ENCODE results near the gene ZYG11A.

ZYG11A gene

DNA sequence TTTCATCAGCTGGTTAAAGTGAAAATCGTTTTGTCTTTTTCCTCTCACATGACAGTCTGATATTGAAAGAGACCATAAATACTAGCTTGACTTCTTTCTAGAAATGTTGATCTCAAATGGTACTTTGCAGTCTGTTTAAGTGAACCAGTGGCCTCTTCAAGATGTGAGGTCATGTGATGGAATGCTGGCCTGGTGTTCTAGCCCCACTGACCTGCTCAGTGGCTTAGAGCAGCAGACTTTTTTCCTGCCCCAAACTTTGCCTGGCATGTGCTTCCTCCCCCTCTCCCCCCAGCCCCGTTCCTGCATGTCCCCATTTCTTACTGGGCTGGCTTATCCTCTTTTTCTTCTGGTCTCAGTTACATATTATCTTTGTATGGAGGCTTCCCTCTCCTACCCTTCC lies 34.3 kb downstream of the ZYG11A start:
- no peak for DNase-seq (ENCODE audit: low read depth, low spot score)

DNA sequence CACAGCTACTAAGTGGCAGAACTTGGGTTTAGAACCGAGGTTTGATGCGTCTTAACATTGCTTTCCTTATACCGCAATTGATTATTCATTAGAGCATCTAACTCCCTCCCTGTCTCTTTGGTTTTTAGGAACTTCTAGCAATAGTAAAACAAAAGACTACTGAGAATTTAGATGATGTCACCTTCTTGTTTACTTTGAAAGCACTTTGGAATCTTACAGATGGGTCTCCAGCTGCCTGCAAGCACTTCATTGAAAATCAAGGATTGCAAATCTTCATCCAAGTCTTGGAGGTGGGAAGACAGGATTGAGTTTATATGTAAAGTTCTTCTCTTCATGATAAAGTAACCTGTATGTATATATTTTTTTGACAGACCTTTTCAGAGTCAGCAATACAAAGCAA lies 35.0 kb downstream of the ZYG11A start:
- no peak for DNase-seq (ENCODE audit: low read depth, low spot score)

DNA sequence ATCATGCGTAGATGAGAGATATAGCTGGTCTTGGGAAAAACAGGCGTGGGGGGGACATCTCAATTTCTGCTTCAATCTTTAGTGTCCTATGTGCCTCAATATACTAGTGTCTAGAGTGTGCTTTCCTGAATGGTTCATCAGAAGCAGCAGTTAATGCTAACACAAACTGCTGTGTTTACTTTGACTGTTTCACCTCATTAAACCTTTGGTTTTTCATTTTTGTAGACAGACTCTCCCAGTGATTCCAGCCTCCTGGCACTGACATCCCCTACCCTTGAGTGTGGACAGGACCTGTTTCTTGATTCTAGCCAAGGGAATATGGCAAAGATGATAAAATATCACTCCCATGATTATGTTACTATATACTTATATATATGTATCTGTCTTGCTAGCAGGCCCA lies 37.6 kb downstream of the ZYG11A start:
- no peak for DNase-seq (ENCODE audit: low read depth, low spot score)

DNA sequence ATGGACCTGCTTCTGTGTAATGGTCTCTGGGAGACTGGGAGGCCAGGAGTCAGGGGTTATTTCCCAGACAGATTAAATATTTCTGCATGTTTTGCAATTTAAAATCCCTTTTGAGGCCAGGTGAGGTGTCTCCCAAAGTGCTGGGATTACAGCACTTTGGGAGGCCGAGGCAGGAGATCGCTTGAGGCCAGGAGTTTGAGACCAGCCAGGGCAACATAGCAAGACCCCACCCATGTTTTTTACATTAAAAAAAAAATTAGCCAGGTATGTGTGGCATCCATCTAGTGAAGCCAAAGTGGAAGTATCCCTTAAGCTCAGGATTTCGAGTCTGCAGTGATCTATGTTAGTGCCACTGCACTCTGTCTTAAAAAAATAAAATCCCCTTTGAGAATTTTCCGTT lies 44.9 kb downstream of the ZYG11A start:
- DNase-seq (ENCODE audit: low read depth, low spot score) = no peak

DNA sequence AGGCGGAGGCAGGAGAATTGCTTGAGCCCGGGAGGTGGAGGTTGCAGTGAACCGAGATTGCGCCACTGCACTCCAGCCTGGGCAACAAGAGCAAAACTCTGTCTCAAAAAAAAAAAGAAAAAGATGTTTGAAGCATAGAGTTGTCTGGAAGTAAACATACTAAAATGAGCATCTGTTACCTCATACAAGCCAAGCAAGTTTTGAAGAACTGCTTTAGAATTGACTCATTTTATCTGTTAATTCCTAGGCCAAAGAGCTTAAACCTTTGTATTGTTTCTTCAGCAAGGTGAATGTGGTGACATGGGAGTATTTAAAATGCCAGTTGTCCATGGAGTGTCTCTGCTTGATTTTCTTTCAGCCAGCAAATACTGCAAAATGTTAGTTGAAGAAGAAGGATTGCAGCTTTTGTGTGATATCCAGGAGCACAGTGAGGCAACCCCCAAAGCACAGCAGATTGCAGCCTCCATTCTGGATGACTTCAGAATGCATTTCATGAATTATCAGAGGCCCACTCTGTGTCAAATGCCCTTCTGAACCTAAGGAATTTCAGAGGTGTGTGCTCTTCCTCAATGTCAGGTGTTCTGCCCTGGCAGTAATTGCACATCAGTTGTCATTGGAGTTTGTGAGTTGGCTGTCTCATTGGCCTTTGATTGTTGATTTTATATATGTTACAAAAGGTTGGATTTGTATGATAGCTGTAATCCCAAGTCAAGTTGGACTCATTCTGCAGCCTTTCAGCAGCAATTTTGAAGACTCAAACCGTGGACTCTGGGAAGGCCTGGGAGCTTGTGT lies 50.1 kb downstream of the ZYG11A start:
- DNase-seq (ENCODE audit: low read depth, low spot score) = no peak

DNA sequence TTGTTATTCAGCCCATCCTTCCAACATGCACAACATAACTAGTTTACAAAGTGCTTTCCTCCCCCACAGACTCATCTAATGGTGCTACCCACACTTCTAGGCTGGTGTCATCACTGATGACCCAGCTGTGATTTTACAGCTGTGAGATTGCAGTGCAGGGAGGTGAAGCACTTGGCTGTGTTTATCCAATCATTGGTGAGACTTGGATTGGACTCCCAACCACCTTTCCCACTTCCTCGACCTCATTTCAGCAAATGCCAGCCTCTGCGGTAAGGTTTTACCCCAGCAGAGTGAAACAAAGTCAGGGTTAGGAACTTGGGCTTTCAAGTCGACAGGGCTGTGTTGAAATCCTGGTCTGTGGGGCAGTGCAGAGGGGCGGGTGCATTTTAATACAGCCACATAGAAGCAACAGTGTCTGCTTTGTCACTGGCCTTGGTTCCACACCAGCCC lies 56.9 kb downstream of the ZYG11A start:
- no peak for DNase-seq (ENCODE audit: low read depth, low spot score)

DNA sequence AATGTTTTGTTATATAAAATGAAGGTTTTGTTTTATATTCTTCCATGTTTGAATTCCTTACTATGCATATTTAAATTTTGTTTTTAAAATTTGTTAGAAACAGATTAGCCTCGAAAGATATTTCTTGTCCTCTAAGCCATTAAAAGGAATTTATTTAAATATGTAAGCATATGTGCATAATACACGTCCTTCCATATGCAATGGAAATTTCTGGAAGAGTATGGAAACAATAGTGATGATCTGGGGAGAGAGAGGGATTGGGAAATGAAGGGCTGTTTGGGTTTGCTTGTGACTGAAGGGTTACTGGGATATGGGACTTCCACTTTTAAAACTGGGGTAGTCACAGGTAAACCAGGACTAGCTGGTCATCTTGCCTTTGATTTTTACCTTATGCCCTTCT lies 57.8 kb downstream of the ZYG11A start:
- no peak for DNase-seq (ENCODE audit: low read depth, low spot score)

DNA sequence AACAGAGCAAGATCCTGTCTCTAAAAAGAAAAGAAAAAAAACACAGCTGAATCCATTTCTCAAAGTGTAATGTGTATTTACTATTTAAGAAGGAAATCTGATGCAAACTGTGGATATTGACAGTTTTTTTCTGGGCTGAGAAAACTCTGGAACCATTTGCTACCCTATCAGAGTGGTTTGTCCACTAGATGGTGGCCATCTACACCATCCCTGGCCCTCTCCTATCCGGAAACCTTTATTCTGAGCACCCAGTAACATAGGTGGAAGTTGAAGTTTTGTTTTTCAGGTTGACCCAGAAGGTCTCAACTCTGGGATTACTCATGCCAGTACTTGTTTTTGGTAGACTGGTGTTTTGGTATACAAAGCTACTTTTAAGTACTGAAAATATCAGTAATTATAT lies 58.8 kb downstream of the ZYG11A start:
- no peak for DNase-seq (ENCODE audit: low read depth, low spot score)

DNA sequence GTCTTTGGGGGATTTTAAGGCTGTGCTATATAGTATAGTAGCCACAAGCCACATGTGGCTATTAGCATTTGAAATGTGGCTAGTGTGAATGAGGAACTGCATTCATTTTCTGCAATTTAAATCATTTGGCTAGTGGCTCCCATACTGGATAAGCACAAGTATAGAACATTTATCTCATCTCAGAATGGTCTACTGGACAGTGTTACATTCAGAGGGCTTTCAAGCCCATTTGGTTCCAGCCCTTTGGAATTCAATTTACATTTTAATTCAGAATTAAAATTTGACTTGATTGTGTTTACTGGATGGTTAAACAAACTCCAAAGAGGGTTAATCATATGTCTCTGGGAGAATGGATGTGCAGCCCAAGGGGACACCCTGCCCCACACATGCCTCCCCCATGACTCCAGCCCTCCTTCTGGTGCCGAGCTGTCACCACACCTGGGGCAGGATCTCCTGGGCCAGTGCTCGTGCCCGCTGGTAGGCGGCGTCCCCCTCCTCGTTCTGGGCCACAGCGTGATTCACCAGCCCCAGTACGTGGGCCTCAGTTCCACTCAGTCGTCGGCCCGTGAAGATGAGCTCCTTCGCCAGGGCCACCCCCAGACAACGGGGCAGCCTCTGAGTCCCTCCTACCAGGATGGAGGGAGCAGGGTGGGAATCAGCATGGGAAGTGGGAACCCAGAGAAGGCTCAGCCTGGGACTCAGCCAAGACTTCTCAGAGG lies 61.8 kb downstream of the ZYG11A start:
- DNase-seq (ENCODE audit: low read depth, low spot score) = no peak

DNA sequence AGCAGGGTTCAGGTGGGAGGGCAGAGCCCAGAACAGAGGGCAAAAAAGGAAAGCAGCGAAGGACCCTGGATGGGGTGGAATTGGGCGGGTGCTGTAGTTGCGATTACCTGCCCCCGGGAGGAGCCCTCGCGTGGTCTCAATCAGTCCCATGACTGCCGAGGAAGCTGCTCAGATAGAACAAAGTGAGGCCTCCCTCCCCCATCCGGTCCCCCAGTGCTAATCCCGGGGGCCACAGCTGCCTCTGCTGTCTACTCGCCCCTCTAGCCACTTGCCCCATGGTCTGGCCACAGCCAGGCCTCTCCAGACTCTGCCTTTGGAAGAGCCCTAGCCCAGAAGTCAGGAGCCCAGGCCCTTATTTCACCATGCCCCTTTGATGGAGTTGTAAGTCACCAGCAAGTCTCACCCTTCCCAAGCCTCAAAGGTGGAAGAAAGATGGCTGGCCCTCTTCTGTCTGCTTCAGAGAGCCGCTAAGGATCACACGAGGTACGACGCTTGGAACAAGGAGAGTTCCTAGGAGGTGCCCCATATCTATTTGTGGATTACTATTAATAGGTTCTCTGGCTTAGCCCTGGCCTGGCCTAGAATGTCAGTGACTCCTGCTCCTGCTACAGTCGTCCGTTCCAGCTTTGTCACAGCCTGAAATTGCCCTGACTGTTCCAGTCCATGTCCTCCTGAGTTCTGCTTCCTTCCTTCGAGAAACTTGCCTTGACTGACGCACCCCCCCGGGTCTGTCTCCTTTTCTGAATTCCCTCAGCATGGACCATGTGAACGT lies 62.6 kb downstream of the ZYG11A start:
- DNase-seq (ENCODE audit: low read depth, low spot score) = no peak

DNA sequence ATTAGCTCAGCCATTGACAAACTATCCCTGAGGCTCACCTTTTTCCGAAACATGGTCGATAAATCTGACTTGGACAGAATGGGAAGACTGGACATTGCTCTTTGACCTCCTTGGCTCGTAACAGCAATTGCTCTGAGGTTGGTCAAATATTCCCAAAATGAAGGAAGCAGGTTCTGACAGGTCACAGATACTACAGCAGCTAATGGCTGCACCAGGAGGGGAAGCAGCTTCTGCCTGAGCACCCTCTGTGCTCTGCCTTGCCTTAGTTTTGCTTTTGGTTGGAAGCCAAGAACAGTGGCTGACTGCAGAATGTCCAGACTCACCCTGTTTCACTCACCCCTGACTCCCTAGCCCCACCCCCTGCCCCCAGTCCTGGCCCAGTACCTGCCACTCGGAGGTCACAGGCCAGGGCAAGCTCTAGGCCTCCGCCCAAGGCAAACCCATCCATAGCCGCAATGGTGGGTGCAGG lies 63.6 kb downstream of the ZYG11A start:
- no peak for DNase-seq (ENCODE audit: low read depth, low spot score)

DNA sequence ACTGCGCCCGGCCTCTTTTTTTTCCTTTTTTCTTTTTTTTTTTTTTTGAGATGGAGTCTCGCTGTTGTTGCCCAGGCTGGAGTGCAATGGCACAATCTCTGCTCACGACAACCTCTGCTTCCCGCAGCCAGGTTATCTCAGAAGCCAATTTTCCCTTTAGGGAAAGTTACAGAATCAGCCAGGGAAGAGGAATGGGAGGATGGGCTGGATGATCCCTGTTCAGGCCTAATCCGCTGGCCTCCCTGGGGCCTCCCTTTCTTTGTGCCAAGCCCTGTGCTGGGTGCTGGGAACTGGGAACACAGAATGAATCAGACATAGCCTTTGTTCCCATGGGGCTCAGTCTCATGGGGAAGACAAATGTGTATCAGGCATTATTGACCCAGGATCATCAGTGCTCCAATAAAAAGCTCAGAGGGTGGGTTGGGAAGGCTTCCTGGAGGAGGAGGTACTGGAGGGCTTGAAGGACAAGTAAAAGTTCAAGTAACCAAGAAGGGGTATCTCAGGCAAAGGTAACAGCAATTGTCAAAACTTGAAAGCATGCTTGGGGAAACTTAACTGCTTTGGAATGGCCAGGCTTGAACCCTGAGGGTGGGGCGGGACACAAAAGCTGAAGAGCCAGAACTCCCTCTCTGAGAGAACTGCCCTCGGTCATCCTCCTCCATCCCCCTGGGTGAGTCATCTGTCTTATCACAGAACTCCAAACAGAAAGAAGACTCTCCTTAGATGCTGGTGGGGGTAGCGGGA lies 64.7 kb downstream of the ZYG11A start:
- no peak for DNase-seq (ENCODE audit: low read depth, low spot score)

DNA sequence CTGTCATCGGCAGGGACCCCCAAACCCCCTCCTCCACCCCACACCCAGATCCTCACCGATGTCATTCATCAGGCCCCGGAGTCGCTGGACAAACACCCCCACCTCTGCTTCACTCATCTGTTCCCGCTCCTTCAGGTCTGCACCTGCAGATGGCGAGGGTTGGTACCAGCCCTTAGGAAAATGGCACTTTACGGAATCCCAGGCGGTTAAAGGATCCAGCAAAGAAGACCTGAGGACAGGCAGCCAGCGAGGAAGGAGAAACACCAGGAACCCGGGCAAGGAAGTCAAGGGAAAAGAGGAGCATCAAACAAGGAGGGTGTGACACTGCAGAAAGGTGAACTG lies 65.2 kb downstream of the ZYG11A start:
- no peak for DNase-seq (ENCODE audit: low read depth, low spot score)

DNA sequence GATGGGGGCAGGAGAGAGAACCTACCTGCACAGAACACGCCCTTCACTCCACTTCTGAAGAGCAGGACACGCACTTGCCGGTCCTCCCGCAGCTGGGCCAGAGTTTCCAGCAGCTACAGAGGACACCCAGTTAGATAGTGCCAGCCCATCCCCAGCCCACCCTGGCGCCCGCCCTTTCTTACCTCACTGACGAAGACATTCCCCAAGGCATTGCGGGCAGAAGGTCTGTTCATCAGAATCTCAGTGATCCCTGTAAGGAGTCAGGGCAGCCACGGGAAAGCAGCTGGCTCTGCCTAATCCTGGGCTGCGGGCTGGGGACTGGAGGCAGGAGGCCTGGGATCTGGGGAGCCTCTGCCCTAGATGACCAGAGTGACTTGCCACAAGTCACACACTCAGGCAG lies 69.0 kb downstream of the ZYG11A start:
- no peak for DNase-seq (ENCODE audit: low read depth, low spot score)

DNA sequence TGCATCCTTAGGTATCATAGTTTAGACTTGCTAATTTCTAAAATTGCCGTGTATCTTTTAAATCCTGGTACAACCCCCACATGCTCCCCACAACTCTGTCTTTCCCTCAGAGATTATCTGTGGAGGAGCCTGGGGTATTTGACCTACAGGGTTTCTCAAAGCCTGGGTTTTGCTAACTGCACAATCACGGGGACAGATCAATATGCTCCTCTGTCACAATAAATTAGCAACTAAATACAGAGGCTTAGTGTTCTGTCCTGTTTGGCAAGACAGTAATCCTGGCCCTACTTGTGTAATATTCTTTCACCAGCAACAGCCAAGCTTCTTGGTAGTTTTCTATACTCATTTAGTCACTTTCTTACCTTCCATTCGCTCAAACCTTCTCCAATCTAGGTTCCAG lies 70.5 kb downstream of the ZYG11A start:
- DNase-seq (ENCODE audit: low read depth, low spot score) = no peak

DNA sequence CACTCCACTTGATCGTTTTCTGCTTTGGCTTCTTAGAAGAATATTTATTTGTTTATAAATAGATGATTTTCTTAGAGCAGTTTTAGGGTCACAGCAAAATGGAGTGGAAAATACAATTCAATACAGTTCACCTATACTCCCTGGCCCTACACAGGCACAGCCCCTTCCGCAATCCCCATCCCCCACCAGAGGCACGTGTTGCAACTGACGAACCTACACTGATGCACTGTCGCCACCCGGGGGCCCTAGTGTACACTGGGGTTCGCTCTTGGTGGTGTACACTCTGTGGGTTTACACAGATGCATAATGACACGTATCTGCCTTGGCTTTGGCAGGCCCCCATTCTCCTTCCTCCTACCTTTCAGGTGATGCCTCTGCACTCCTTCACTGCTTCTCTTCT lies 71.0 kb downstream of the ZYG11A start:
- DNase-seq (ENCODE audit: low read depth, low spot score) = no peak

DNA sequence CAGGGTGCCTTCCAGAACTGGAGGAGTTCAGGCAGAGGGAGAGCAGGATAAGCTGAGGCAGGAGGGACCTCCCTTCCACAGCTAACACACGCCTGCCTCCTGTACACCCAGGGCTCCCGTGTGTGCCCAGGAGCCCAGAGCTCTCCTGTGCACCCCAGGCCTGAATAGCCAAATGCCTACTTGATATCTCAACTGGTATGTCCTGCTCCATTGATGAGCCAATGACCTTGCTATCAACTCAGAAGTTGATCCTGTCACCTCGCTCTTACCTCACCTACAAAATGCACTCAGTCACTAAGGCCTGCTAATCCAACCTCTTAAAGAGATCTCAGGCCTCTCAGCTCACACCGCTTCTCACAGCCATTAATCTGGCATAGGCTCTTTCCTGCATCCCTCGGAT lies 71.9 kb downstream of the ZYG11A start:
- DNase-seq (ENCODE audit: low read depth, low spot score) = no peak

DNA sequence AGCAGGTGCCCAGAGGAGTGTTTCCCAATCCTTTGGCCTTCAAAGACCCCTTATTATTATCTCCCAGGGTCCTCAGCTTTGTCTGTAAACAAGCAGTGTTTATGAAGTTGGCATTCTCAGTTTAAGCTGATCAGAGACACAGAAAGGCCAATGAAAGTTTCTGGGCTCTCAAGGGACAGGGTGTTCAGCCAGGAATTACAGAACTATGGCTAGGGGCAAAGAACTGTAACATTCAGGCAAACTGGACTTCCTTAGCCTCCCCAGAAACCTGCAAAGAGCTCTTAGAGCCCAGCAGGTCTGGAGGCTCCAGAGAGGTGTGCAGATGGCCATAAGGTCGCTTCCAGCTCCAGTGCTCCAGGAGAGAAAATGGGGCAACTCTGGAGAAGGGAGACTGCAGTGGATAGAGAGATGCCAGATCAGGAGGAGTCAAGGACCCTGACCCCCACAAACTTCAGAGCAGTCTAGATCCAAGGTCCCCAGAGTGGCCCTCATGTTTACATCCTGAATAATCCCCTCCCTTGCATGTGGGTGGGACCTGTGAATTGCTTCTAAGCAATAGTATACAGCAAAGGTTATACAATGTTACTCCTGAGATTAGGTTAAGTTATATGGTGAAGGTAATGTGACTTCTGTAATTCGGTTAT lies 72.8 kb downstream of the ZYG11A start:
- no peak for DNase-seq (ENCODE audit: low read depth, low spot score)

DNA sequence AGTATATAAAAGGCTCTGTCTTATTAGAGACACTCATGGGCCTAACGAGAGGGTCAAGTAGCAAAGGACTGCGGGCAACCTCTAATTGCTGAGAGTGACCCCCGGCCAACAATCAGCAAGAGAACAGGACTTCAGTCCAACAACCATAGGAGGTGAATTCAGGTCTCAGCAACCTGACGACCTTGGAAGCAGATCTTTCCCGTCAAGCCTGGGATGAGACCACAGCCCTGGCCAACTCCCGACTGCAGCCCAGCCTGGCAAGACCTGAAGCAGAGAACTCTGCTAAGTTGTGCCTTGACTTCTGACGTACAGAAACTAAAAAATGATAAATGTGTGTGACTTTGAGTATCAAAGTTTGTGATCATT lies 73.3 kb downstream of the ZYG11A start:
- no peak for DNase-seq (ENCODE audit: low read depth, low spot score)

DNA sequence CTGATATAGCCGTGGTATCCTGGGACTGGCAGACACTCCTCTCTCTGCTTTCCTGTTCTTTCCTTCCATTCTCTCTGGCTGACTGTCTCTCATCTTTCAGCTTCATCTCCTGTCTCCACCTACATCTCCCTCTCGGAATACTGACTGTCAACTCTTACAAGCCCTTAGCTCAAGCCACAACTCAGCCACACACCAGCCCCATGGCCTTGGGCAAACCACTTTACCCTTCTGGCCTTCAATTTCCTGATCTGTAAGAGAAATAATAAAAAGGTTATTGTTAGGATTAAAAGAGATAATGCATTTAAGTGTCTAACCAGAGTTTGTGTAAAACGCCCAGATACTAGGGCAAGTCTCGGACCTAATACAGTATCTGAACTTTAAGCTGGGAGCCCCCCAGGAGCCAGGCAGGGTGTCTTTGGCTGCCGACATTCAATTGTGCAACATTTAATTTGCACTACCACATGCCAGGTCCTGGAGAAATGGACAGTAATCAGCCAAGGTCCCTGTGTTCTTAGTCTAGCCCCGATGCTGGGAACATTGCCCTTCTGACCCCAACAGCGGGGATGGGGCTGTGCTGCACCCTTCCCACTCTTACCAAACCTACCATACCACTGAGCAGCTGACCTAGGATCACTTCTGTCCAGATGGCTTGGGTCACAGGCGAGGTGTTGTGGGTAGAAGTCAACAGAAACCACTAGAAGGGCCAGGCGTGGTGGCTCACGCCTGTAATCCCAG lies 73.8 kb downstream of the ZYG11A start:
- no peak for DNase-seq (ENCODE audit: low read depth, low spot score)

DNA sequence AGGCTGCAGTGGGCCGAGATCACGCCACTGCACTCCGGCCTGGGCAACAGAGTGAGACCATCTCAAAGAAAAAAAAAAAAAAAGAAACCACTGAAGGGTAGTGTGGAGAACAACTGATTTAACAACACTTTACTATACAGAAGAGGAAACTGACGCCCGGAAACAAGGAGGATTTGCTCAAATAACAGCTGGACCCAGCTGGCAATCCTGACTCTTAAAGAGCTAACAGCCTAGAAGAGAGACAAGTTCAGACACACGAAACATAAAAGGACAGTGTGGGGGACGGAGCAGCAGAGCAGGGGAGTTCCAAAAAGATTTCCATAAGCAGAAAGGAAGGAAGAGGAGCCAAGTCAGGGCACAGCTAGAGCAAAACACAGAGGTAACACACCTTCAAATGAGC lies 74.6 kb downstream of the ZYG11A start:
- no peak for DNase-seq (ENCODE audit: low read depth, low spot score)
